ENCODE measurements around the gene TMEM147. TPM values are rescaled to one million over a fixed set of nuclear protein-coding genes. Genes with fewer than 3 reads are reported as not detected.

The TMEM147 gene
- total and polyA plus RNA-seq, 9 donors, result 61.4 to 105 (median 72.5) TPM

DNA sequence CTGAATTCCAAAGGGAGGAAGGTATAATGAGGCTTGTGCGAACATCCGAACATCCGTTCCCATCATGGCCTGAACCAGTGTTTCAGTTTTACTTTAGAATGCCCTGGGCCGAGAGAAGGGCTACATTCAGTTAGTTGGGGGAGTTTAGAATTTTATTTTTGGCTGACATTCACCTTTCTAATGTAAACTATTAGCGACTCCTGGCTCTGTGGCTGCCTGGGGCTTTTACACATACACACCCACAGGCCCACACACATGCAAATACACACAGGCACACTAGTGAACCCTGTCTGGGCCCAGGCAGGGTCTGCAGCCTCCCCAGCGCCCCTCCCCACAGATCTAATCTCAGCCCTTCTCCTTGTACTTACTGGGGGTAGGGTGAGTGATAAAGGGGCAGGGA, 6.1 kb upstream of the TMEM147 start:
- Histone ChIP-seq H3K27me3 (no peaks in the 10 kb centered on the region), H3K36me3 (no peaks in the 10 kb centered on the region), H3K4me3 (no peak overlapping the region), H3K4me1 (ENCODE audit: insufficient read depth) (peaks cover 5% of the 10 kb centered on the region), H3K9me3 (no peaks in the 10 kb centered on the region), H3K27ac (no peak overlapping the region)
- TF ChIP-seq EP300 (IDR thresholded peaks at IDR 0.05), result no peak
- TF ChIP-seq POLR2A (IDR thresholded peaks at IDR 0.05), result no peak
- TF ChIP-seq, protein P1, sequence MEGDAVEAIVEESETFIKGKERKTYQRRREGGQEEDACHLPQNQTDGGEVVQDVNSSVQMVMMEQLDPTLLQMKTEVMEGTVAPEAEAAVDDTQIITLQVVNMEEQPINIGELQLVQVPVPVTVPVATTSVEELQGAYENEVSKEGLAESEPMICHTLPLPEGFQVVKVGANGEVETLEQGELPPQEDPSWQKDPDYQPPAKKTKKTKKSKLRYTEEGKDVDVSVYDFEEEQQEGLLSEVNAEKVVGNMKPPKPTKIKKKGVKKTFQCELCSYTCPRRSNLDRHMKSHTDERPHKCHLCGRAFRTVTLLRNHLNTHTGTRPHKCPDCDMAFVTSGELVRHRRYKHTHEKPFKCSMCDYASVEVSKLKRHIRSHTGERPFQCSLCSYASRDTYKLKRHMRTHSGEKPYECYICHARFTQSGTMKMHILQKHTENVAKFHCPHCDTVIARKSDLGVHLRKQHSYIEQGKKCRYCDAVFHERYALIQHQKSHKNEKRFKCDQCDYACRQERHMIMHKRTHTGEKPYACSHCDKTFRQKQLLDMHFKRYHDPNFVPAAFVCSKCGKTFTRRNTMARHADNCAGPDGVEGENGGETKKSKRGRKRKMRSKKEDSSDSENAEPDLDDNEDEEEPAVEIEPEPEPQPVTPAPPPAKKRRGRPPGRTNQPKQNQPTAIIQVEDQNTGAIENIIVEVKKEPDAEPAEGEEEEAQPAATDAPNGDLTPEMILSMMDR (IDR thresholded peaks at IDR 0.05), result no peak
- 27 to 40% (median 30%) methylated on average over 6 of the region's 6 CpGs for WGBS, 3 donors
- DNase-seq, result no peak
- intact Hi-C loops (cut with DNase I), result no loop called here

- Histone ChIP-seq H3K4me1 (ENCODE audit: insufficient read depth) (peaks cover 7% of the 10 kb centered on the region), H3K36me3 (no peaks in the 10 kb centered on the region), H3K27ac (no peak overlapping the region), H3K27me3 (no peaks in the 10 kb centered on the region), H3K9me3 (no peaks in the 10 kb centered on the region), H3K4me3 (no peak overlapping the region)
- intact Hi-C loops (cut with DNase I), result loop anchor here in 1 of 4 donors (10.0 kb wide), 1 partner anchor 75 kb away; the partner anchor contains the start of gene HAUS5
- TF ChIP-seq EP300 (IDR thresholded peaks at IDR 0.05) (no peak), POLR2A (IDR thresholded peaks at IDR 0.05) (no peak)
- TF ChIP-seq, protein P1 (IDR thresholded peaks at IDR 0.05), result no peak
- WGBS, 3 donors, result 52 to 74% (median 71%) methylated on average over 12 of the region's 12 CpGs
- DNase-seq, result no peak
Measured at GRCh38 chr19:35539850-35540249, 5.6 kb upstream of the TMEM147 start.

DNA sequence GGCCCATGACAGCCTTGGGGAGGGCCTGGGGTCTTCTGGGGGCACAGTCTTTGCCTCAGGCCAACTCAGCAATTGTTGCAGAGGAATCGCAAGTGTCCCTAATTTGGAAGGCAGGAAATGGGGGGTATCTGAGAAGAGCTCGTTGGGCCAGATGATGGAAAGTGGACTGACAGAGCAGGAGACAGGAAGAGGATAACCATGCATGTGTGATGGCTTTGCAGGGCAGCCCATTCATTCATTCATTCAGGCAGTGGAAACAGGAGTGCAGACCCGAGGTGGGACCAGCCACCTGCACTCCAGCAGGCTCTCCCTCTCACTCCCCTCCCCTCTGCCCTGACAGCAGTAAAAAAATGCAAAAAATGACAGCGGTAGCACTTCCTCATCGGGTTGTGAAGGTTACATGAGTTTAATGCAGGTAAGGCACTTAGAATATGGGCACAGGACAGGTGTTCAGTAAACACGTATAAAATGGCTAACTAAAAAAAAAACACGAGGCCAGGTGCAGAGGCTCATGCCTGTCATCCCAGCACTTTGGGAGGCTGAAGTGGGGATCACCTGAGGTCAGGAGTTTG, 5.0 kb upstream of the TMEM147 start:
- peaks cover 7% of the 10 kb centered on the region for H3K4me1 ChIP-seq (ENCODE audit: insufficient read depth)
- TF ChIP-seq POLR2A (IDR thresholded peaks at IDR 0.05), result no peak
- TF ChIP-seq EP300 (IDR thresholded peaks at IDR 0.05), result no peak
- TF ChIP-seq, protein P1 (IDR thresholded peaks at IDR 0.05), result no peak
- H3K36me3 ChIP-seq, result no peaks in the 10 kb centered on the region
- H3K27me3 ChIP-seq, result no peaks in the 10 kb centered on the region
- H3K9me3 ChIP-seq, result no peaks in the 10 kb centered on the region
- 69 to 80% (median 78%) methylated on average over 7 of the region's 7 CpGs for WGBS, 3 donors
- DNase-seq, result no peak
- no peak overlapping the region for H3K4me3 ChIP-seq
- intact Hi-C loops (cut with DNase I), result loop anchor here in 1 of 4 donors (10.0 kb wide), 1 partner anchor 74 kb away; the partner anchor contains the start of gene HAUS5
- no peak overlapping the region for H3K27ac ChIP-seq

GRCh38 chr19:35542209-35542608, 3.2 kb upstream of the TMEM147 start:
- H3K36me3 ChIP-seq, result no peaks in the 10 kb centered on the region
- no peaks in the 10 kb centered on the region for H3K27me3 ChIP-seq
- H3K27ac ChIP-seq, result no peak overlapping the region
- H3K9me3 ChIP-seq, result no peaks in the 10 kb centered on the region
- peaks cover 15% of the 10 kb centered on the region for H3K4me1 ChIP-seq (ENCODE audit: insufficient read depth)
- intact Hi-C loops (cut with DNase I), result loop anchor here in 1 of 4 donors (10.0 kb wide), 1 partner anchor 73 kb away; the partner anchor contains the start of gene HAUS5
- TF ChIP-seq, protein P1 (IDR thresholded peaks at IDR 0.05), result no peak
- TF ChIP-seq EP300 (IDR thresholded peaks at IDR 0.05) (no peak), POLR2A (IDR thresholded peaks at IDR 0.05) (no peak)
- H3K4me3 ChIP-seq, result no peak overlapping the region
- WGBS, 3 donors, result 87 to 93% (median 91%) methylated on average over 11 of the region's 11 CpGs
- DNase-seq, result no peak
